Measurements from ENCODE around the gene BARHL1. TPM values are rescaled to one million over a fixed set of nuclear protein-coding genes. Genes with fewer than 3 reads are reported as not detected.

BARHL1 gene
- total RNA-seq, 1 experiment from 2014 or later: 0.15 TPM

DNA sequence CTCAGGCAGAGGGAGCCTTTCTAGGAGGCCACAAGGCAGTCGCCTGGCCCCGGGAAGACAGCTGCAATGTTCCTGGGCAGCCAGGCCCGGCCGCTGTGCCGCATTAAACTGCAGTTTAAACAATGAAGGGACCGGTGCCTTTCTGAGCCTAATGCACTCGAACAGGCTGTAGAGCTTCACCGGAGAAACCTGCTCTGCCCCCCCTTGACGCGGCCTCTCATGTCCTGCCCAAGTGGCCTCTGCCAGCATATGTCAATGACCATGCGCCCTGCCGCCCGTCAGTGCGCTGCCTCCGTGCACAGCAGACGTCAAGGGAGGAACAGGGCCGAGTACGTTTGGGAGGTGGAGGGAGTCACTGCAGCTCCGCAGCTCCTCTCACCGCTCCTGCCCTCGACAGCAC lies 38.4 kb upstream of the BARHL1 start:
- Mint-ChIP-seq H3K9me3 (no peaks in the 10 kb centered on the region), H3K27me3 (ENCODE audit: low read depth) (no peaks in the 10 kb centered on the region), H3K36me3 (no peaks in the 10 kb centered on the region), H3K4me3 (no peak overlapping the region), H3K4me1 (peaks cover 34% of the 10 kb centered on the region), H3K27ac (no peak overlapping the region)
- POLR2A ChIA-PET: no interaction called here
- no peak for TF ChIP-seq IRF2 (CRISPR knock-in tag; IDR thresholded peaks at IDR 0.05; ENCODE audit: borderline replicate concordance, low read depth)
- TF ChIP-seq ETV6 (CRISPR knock-in tag; IDR thresholded peaks at IDR 0.05): no peak
- TF ChIP-seq JUN (CRISPR knock-in tag; IDR thresholded peaks at IDR 0.05): no peak
- no peak for TF ChIP-seq EMX1 (CRISPR knock-in tag; IDR thresholded peaks at IDR 0.05)
- TF ChIP-seq, protein P1, sequence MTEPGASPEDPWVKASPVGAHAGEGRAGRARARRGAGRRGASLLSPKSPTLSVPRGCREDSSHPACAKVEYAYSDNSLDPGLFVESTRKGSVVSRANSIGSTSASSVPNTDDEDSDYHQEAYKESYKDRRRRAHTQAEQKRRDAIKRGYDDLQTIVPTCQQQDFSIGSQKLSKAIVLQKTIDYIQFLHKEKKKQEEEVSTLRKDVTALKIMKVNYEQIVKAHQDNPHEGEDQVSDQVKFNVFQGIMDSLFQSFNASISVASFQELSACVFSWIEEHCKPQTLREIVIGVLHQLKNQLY (CRISPR knock-in tag; IDR thresholded peaks at IDR 0.05): no peak
- TF ChIP-seq, protein P2, sequence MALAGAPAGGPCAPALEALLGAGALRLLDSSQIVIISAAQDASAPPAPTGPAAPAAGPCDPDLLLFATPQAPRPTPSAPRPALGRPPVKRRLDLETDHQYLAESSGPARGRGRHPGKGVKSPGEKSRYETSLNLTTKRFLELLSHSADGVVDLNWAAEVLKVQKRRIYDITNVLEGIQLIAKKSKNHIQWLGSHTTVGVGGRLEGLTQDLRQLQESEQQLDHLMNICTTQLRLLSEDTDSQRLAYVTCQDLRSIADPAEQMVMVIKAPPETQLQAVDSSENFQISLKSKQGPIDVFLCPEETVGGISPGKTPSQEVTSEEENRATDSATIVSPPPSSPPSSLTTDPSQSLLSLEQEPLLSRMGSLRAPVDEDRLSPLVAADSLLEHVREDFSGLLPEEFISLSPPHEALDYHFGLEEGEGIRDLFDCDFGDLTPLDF (CRISPR knock-in tag; IDR thresholded peaks at IDR 0.05): no peak
- TF ChIP-seq, protein P3, sequence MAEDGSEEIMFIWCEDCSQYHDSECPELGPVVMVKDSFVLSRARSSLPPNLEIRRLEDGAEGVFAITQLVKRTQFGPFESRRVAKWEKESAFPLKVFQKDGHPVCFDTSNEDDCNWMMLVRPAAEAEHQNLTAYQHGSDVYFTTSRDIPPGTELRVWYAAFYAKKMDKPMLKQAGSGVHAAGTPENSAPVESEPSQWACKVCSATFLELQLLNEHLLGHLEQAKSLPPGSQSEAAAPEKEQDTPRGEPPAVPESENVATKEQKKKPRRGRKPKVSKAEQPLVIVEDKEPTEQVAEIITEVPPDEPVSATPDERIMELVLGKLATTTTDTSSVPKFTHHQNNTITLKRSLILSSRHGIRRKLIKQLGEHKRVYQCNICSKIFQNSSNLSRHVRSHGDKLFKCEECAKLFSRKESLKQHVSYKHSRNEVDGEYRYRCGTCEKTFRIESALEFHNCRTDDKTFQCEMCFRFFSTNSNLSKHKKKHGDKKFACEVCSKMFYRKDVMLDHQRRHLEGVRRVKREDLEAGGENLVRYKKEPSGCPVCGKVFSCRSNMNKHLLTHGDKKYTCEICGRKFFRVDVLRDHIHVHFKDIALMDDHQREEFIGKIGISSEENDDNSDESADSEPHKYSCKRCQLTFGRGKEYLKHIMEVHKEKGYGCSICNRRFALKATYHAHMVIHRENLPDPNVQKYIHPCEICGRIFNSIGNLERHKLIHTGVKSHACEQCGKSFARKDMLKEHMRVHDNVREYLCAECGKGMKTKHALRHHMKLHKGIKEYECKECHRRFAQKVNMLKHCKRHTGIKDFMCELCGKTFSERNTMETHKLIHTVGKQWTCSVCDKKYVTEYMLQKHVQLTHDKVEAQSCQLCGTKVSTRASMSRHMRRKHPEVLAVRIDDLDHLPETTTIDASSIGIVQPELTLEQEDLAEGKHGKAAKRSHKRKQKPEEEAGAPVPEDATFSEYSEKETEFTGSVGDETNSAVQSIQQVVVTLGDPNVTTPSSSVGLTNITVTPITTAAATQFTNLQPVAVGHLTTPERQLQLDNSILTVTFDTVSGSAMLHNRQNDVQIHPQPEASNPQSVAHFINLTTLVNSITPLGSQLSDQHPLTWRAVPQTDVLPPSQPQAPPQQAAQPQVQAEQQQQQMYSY (CRISPR knock-in tag; IDR thresholded peaks at IDR 0.05): no peak
- TF ChIP-seq RELA (CRISPR knock-in tag; IDR thresholded peaks at IDR 0.05; ENCODE audit: borderline replicate concordance): no peak
- CTCF ChIA-PET: interaction anchor here (1.9 kb wide), 1 partner anchor 31 kb away, joined by 4 read pairs; no protein-coding TSS in a partner anchor
- DNase-seq (ENCODE audit: low spot score) (no peak), ATAC-seq (no peak)

DNA sequence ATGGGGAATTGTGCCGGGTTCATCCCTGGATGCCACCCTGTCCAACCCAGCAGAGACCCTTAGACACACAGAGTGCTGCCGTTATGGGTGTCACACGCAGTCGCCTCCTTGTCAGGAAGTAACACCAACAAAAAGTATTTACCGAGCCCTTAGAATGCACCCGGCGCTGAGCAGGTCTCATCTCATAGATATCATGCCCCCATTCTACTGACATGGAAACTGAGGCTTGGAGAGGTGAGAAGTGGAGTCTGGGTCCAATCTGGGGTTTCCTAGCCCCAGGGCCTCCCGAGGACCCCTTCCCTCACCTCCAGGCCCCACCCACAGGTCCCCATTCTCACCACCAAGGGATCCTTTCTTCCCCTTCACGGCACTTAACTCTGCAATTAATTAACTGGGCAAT lies 36.8 kb upstream of the BARHL1 start:
- no peaks in the 10 kb centered on the region for H3K36me3 Mint-ChIP-seq
- H3K9me3 Mint-ChIP-seq: no peaks in the 10 kb centered on the region
- no peaks in the 10 kb centered on the region for H3K27me3 Mint-ChIP-seq (ENCODE audit: low read depth)
- DNase-seq (ENCODE audit: low spot score) (no peak), ATAC-seq (no peak)
- no peak overlapping the region for H3K4me3 Mint-ChIP-seq
- H3K4me1 Mint-ChIP-seq: peaks cover 27% of the 10 kb centered on the region
- POLR2A ChIA-PET: no interaction called here
- CTCF ChIA-PET: interaction anchor here (0.7 to 3.1 kb wide), 17 partner anchors 9 to 133 kb away, joined by 4 to 63 read pairs (median 10); no protein-coding TSS in a partner anchor
- no peak overlapping the region for H3K27ac Mint-ChIP-seq
- no peak for TF ChIP-seq EMX1 (CRISPR knock-in tag; IDR thresholded peaks at IDR 0.05)
- TF ChIP-seq, protein P3 (CRISPR knock-in tag; IDR thresholded peaks at IDR 0.05): no peak
- TF ChIP-seq MXD4 (CRISPR knock-in tag; IDR thresholded peaks at IDR 0.05; ENCODE audit: borderline replicate concordance): no peak
- TF ChIP-seq JAZF1 (CRISPR knock-in tag; IDR thresholded peaks at IDR 0.05): no peak
- no peak for TF ChIP-seq CREM (CRISPR knock-in tag; IDR thresholded peaks at IDR 0.05)
- TF ChIP-seq, protein P4, sequence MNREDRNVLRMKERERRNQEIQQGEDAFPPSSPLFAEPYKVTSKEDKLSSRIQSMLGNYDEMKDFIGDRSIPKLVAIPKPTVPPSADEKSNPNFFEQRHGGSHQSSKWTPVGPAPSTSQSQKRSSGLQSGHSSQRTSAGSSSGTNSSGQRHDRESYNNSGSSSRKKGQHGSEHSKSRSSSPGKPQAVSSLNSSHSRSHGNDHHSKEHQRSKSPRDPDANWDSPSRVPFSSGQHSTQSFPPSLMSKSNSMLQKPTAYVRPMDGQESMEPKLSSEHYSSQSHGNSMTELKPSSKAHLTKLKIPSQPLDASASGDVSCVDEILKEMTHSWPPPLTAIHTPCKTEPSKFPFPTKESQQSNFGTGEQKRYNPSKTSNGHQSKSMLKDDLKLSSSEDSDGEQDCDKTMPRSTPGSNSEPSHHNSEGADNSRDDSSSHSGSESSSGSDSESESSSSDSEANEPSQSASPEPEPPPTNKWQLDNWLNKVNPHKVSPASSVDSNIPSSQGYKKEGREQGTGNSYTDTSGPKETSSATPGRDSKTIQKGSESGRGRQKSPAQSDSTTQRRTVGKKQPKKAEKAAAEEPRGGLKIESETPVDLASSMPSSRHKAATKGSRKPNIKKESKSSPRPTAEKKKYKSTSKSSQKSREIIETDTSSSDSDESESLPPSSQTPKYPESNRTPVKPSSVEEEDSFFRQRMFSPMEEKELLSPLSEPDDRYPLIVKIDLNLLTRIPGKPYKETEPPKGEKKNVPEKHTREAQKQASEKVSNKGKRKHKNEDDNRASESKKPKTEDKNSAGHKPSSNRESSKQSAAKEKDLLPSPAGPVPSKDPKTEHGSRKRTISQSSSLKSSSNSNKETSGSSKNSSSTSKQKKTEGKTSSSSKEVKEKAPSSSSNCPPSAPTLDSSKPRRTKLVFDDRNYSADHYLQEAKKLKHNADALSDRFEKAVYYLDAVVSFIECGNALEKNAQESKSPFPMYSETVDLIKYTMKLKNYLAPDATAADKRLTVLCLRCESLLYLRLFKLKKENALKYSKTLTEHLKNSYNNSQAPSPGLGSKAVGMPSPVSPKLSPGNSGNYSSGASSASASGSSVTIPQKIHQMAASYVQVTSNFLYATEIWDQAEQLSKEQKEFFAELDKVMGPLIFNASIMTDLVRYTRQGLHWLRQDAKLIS (CRISPR knock-in tag; IDR thresholded peaks at IDR 0.05; ENCODE audit: borderline replicate concordance): no peak
- TF ChIP-seq, protein P5, sequence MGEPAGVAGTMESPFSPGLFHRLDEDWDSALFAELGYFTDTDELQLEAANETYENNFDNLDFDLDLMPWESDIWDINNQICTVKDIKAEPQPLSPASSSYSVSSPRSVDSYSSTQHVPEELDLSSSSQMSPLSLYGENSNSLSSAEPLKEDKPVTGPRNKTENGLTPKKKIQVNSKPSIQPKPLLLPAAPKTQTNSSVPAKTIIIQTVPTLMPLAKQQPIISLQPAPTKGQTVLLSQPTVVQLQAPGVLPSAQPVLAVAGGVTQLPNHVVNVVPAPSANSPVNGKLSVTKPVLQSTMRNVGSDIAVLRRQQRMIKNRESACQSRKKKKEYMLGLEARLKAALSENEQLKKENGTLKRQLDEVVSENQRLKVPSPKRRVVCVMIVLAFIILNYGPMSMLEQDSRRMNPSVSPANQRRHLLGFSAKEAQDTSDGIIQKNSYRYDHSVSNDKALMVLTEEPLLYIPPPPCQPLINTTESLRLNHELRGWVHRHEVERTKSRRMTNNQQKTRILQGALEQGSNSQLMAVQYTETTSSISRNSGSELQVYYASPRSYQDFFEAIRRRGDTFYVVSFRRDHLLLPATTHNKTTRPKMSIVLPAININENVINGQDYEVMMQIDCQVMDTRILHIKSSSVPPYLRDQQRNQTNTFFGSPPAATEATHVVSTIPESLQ (CRISPR knock-in tag; IDR thresholded peaks at IDR 0.05): no peak
- TF ChIP-seq, protein P6, sequence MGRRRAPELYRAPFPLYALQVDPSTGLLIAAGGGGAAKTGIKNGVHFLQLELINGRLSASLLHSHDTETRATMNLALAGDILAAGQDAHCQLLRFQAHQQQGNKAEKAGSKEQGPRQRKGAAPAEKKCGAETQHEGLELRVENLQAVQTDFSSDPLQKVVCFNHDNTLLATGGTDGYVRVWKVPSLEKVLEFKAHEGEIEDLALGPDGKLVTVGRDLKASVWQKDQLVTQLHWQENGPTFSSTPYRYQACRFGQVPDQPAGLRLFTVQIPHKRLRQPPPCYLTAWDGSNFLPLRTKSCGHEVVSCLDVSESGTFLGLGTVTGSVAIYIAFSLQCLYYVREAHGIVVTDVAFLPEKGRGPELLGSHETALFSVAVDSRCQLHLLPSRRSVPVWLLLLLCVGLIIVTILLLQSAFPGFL (CRISPR knock-in tag; IDR thresholded peaks at IDR 0.05; ENCODE audit: borderline replicate concordance): no peak
- no peak for TF ChIP-seq ZNF317 (CRISPR knock-in tag; IDR thresholded peaks at IDR 0.05; ENCODE audit: borderline replicate concordance, low read depth)
- TF ChIP-seq GTF2I (CRISPR knock-in tag; conservative IDR thresholded peaks at IDR 0.05): no peak
- TF ChIP-seq, protein P7, sequence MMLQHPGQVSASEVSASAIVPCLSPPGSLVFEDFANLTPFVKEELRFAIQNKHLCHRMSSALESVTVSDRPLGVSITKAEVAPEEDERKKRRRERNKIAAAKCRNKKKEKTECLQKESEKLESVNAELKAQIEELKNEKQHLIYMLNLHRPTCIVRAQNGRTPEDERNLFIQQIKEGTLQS (CRISPR knock-in tag; conservative IDR thresholded peaks at IDR 0.05): no peak
- no peak for TF ChIP-seq SP1 (CRISPR knock-in tag; conservative IDR thresholded peaks at IDR 0.05)

All from WTC11 (cell line).